HT-29 (cell line): Measurements from ENCODE around the gene PLA2R1. TPM values are rescaled to one million over a fixed set of nuclear protein-coding genes. Genes with fewer than 3 reads are reported as not detected.
A peak's percentile ranks its signal among the peaks of the same experiment; 100 is the strongest.

Experiments
- DNase-seq: peaks from one replicate; pipeline ENCODE4 v3.0.0-alpha.2; 2015; ENCODE audit warnings: low spot score
- total RNA-seq: library from RNA; depleted of rRNA; stranded (reverse); fragments of >200 nt; shearing (Covaris generic); gene quantifications from 2 replicates; pipeline ENCODE4 v1.2.3, GENCODE V29; 2014

The PLA2R1 gene
- total RNA-seq, 1 experiment from 2014 or later, result 12.2 TPM

GRCh38 chr2:160033732-160034392 is 28.6 kb downstream of the PLA2R1 start:
- no peak for DNase-seq

GRCh38 chr2:160029270-160029628 is 33.2 kb downstream of the PLA2R1 start:
- no peak for DNase-seq

- DNase-seq, result no peak
Measured at GRCh38 chr2:160028431-160029269, 33.8 kb downstream of the PLA2R1 start.

- DNase-seq, result peak; percentile 21
Measured at GRCh38 chr2:160022162-160022561, 40.3 kb downstream of the PLA2R1 start.

GRCh38 chr2:160019374-160020090 is 42.9 kb downstream of the PLA2R1 start:
- no peak for DNase-seq

GRCh38 chr2:160015746-160016145 is 46.7 kb downstream of the PLA2R1 start:
- no peak for DNase-seq

- DNase-seq, result no peak
Measured at GRCh38 chr2:160014227-160014626, 48.2 kb downstream of the PLA2R1 start.

- no peak for DNase-seq
Measured at GRCh38 chr2:160010361-160011145, 51.9 kb downstream of the PLA2R1 start.

- no peak for DNase-seq
Measured at GRCh38 chr2:160007111-160007510, 55.3 kb downstream of the PLA2R1 start.

GRCh38 chr2:160006475-160006874 is 55.9 kb downstream of the PLA2R1 start:
- DNase-seq, result no peak

GRCh38 chr2:160005908-160006307 is 56.5 kb downstream of the PLA2R1 start:
- no peak for DNase-seq

- no peak for DNase-seq
Measured at GRCh38 chr2:160005476-160005875, 56.9 kb downstream of the PLA2R1 start.

GRCh38 chr2:159998961-159999360 is 63.5 kb downstream of the PLA2R1 start:
- DNase-seq, result peak; percentile 37

- no peak for DNase-seq
Measured at GRCh38 chr2:159998243-159998642, 64.2 kb downstream of the PLA2R1 start.

GRCh38 chr2:159996792-159997546 is 65.4 kb downstream of the PLA2R1 start:
- DNase-seq, result no peak

GRCh38 chr2:159995038-159995437 is 67.4 kb downstream of the PLA2R1 start:
- DNase-seq, result no peak

GRCh38 chr2:159989249-159989648 is 73.2 kb downstream of the PLA2R1 start:
- DNase-seq, result no peak

- DNase-seq, result no peak
Measured at GRCh38 chr2:159988412-159988970, 73.9 kb downstream of the PLA2R1 start.

GRCh38 chr2:159987181-159987580 is 75.2 kb downstream of the PLA2R1 start:
- no peak for DNase-seq

- DNase-seq, result no peak
Measured at GRCh38 chr2:159985656-159986055, 76.8 kb downstream of the PLA2R1 start.

- DNase-seq, result no peak
Measured at GRCh38 chr2:159984034-159984433, 78.4 kb downstream of the PLA2R1 start.
